NCI-H187 treated with DMSO at 0.1 percent for 48 hours (cell line): Measurements from ENCODE around the gene ZNF862.

ENCODE experiments used
- DNase-seq: peaks from one replicate; lab custom pipeline; 2025; lab: John Stamatoyannopoulos, UW

The ZNF862 gene

GRCh38 chr7:149845257-149845980, 7.2 kb downstream of the ZNF862 start:
- no peak for DNase-seq

- no peak for DNase-seq
These were observed 7.8 kb downstream of the ZNF862 start for GRCh38 chr7:149846021-149846420.

GRCh38 chr7:149846436-149847046, 8.4 kb downstream of the ZNF862 start:
- DNase-seq: no peak

GRCh38 chr7:149849174-149849573, 11.0 kb downstream of the ZNF862 start:
- no peak for DNase-seq

GRCh38 chr7:149850007-149850594, 11.9 kb downstream of the ZNF862 start:
- DNase-seq: no peak

GRCh38 chr7:149850716-149851115, 12.5 kb downstream of the ZNF862 start:
- DNase-seq: no peak

- no peak for DNase-seq
These were observed 13.3 kb downstream of the ZNF862 start for GRCh38 chr7:149851449-149851848.

- DNase-seq: no peak
These were observed 15.0 kb downstream of the ZNF862 start for GRCh38 chr7:149853157-149853556.

- peak; percentile 75 for DNase-seq
These were observed 16.6 kb downstream of the ZNF862 start for GRCh38 chr7:149854611-149855360.

GRCh38 chr7:149855361-149856305, 17.5 kb downstream of the ZNF862 start:
- no peak for DNase-seq

GRCh38 chr7:149856583-149856982, 18.4 kb downstream of the ZNF862 start:
- DNase-seq: no peak

GRCh38 chr7:149859369-149859768, 21.2 kb downstream of the ZNF862 start:
- DNase-seq: no peak

GRCh38 chr7:149859876-149860275, 21.7 kb downstream of the ZNF862 start:
- DNase-seq: no peak

GRCh38 chr7:149860821-149861727, 22.9 kb downstream of the ZNF862 start:
- DNase-seq: no peak

GRCh38 chr7:149861728-149862045, 23.5 kb downstream of the ZNF862 start:
- DNase-seq: no peak

GRCh38 chr7:149862156-149862555, 24.0 kb downstream of the ZNF862 start:
- no peak for DNase-seq

GRCh38 chr7:149863500-149863899, 25.3 kb downstream of the ZNF862 start:
- DNase-seq: no peak

GRCh38 chr7:149864023-149864422, 25.8 kb downstream of the ZNF862 start:
- DNase-seq: no peak

- DNase-seq: no peak
These were observed 26.6 kb downstream of the ZNF862 start for GRCh38 chr7:149864751-149865150.

GRCh38 chr7:149865437-149865836, 27.3 kb downstream of the ZNF862 start:
- no peak for DNase-seq
